IMR-90 (cell line): Measurements from ENCODE around the gene SRSF2. TPM values are rescaled to one million over a fixed set of nuclear protein-coding genes. Genes with fewer than 3 reads are reported as not detected.
A peak's percentile ranks its signal among the peaks of the same experiment; 100 is the strongest.

ENCODE experiments used
- ATAC-seq: fragments of 200-7000 bp; cut with Tn5 transposase; 2 replicates; pipeline ENCODE4 v1.9.1; 2020; ENCODE audit warnings: low read depth, mild to moderate bottlenecking, moderate library complexity
- BruUV-seq: library from RNA; stranded (reverse); fragments of 400-500 nt; replicated peaks from 2 replicates; lab custom pipeline; 2021; lab: Mats Ljungman, UMichigan
- CTCF ChIA-PET: fragments of 300-600 bp; formaldehyde crosslinking; extraction: SDS; loops from one replicate; lab custom pipeline; 2021; ENCODE audit warnings: antibody characterized with exemption; lab: Yijun Ruan, JAX
- POLR2A ChIA-PET: fragments of 300-600 bp; sonication (Branson Sonifier 250); formaldehyde crosslinking; loops from one replicate; lab custom pipeline; 2022; ENCODE audit warnings: antibody characterized with exemption; ENCODE audit not compliant: unreplicated experiment; lab: Charles Lee
- DNase-seq: peaks from one replicate; pipeline ENCODE4 v3.0.0; 2013
- H2AFZ ChIP-seq: replicated peaks from 2 replicates; pipeline ENCODE3; 2013; ENCODE audit warnings: low read length, mild to moderate bottlenecking; ENCODE audit not compliant: poor library complexity
- H2AK5ac ChIP-seq: 2 replicates; pipeline ENCODE4 v1.6.1; 2013; ENCODE audit warnings: low read depth, low read length, inconsistent platforms
- H2AK9ac ChIP-seq: replicated peaks from 2 replicates; pipeline ENCODE3; 2013; ENCODE audit warnings: mild to moderate bottlenecking, low read depth, low read length, moderate library complexity; ENCODE audit not compliant: poor library complexity
- H2BK120ac ChIP-seq: 2 replicates; pipeline ENCODE4 v1.6.1; 2013; ENCODE audit warnings: low read depth, low read length, inconsistent platforms
- H2BK15ac ChIP-seq: 3 replicates; pipeline ENCODE4 v1.6.1; 2013; ENCODE audit warnings: low read depth, low read length, inconsistent platforms
- H2BK20ac ChIP-seq: 2 replicates; pipeline ENCODE4 v1.6.1; 2013; ENCODE audit warnings: low read depth, mild to moderate bottlenecking, inconsistent platforms, low read length, moderate library complexity
- H2BK5ac ChIP-seq: 2 replicates; pipeline ENCODE4 v1.6.1; 2013; ENCODE audit warnings: mild to moderate bottlenecking, low read depth, low read length, inconsistent platforms; ENCODE audit not compliant: poor library complexity, severe bottlenecking
- H3K14ac ChIP-seq: replicated peaks from 2 replicates; pipeline ENCODE4 v1.6.1; 2013; ENCODE audit warnings: low read depth, low read length, inconsistent platforms
- H3K18ac ChIP-seq: 2 replicates; pipeline ENCODE4 v1.6.1; 2013; ENCODE audit warnings: low read depth, low read length, control low read depth
- H3K23ac ChIP-seq: 2 replicates; pipeline ENCODE4 v1.6.1; 2013; ENCODE audit warnings: low read depth, low read length, inconsistent platforms
- H3K27ac ChIP-seq: 2 replicates; pipeline ENCODE4 v1.5.1; 2013; ENCODE audit warnings: mild to moderate bottlenecking, control low read depth, low read length; ENCODE audit not compliant: insufficient read depth
- H3K27me3 ChIP-seq: 2 replicates; pipeline ENCODE4 v1.6.1; 2013; ENCODE audit warnings: low read length; ENCODE audit not compliant: control insufficient read depth, insufficient read depth
- H3K36me3 ChIP-seq: 2 replicates; pipeline ENCODE4 v1.6.1; 2013; ENCODE audit warnings: low read length, mixed read lengths; ENCODE audit not compliant: control insufficient read depth, insufficient read depth
- H3K4ac ChIP-seq: 2 replicates; pipeline ENCODE4 v1.6.1; 2013; ENCODE audit warnings: low read depth, low read length, inconsistent platforms
- H3K4me1 ChIP-seq: 2 replicates; pipeline ENCODE4 v1.6.1; 2013; ENCODE audit warnings: low read length, mixed read lengths; ENCODE audit not compliant: control insufficient read depth, insufficient read depth
- H3K4me2 ChIP-seq: 2 replicates; pipeline ENCODE4 v1.6.1; 2013; ENCODE audit warnings: low read depth, mild to moderate bottlenecking, control low read depth, low read length, moderate library complexity
- H3K4me3 ChIP-seq: 2 replicates; pipeline ENCODE4 v1.5.1; 2013; ENCODE audit warnings: low read depth, mild to moderate bottlenecking, control low read depth, low read length, moderate library complexity; ENCODE audit not compliant: insufficient read depth
- H3K56ac ChIP-seq: 2 replicates; pipeline ENCODE4 v1.6.1; 2013; ENCODE audit warnings: low read length, inconsistent platforms; ENCODE audit not compliant: insufficient read depth; ENCODE audit errors: extremely low read depth
- H3K79me1 ChIP-seq, 2 experiments: 2 replicates each; pipeline ENCODE4 v1.6.1; 2013; ENCODE audit warnings: low read length in 2 of 2, inconsistent platforms in 1 of 2, low read depth in 1 of 2
- H3K9ac ChIP-seq: 2 replicates; pipeline ENCODE4 v1.6.1; 2013; ENCODE audit warnings: low read depth, low read length, control low read depth
- H3K9me1 ChIP-seq: 2 replicates; pipeline ENCODE4 v1.6.1; 2013; ENCODE audit warnings: low read length, inconsistent platforms; ENCODE audit not compliant: insufficient read depth
- H3K9me3 ChIP-seq: 2 replicates; pipeline ENCODE4 v1.6.1; 2013; ENCODE audit warnings: low read length; ENCODE audit not compliant: control insufficient read depth, insufficient read depth
- H4K20me1 ChIP-seq: 2 replicates; pipeline ENCODE4 v1.6.1; 2013; ENCODE audit warnings: low read length, inconsistent platforms; ENCODE audit not compliant: insufficient read depth
- H4K5ac ChIP-seq: 2 replicates; pipeline ENCODE4 v1.6.1; 2013; ENCODE audit warnings: mild to moderate bottlenecking, low read depth, low read length, control low read depth
- H4K8ac ChIP-seq, 2 experiments: 2 replicates each; pipeline ENCODE4 v1.6.1; 2013; ENCODE audit warnings: low read depth in 2 of 2, low read length in 2 of 2, control low read depth in 1 of 2, inconsistent platforms in 1 of 2
- H4K91ac ChIP-seq: 2 replicates; pipeline ENCODE4 v1.6.1; 2013; ENCODE audit warnings: low read depth, low read length, inconsistent platforms; ENCODE audit not compliant: insufficient read depth
- BHLHE40 ChIP-seq: fragments of 150-350 bp; IDR thresholded peaks from 2 replicates; pipeline ENCODE4 v1.6.1; 2016; ENCODE audit warnings: mild to moderate bottlenecking, low read depth, low read length
- CHD1 ChIP-seq: IDR thresholded peaks from 2 replicates; pipeline ENCODE4 v1.6.1; 2012; ENCODE audit warnings: low read depth, low read length, improper control_type of control experiment
- CTCF ChIP-seq: conservative IDR thresholded peaks from 2 replicates; pipeline ENCODE4 v1.5.1; 2012; ENCODE audit warnings: mild to moderate bottlenecking, low read depth, low read length, improper control_type of control experiment
- ELK1 ChIP-seq: fragments of 150-350 bp; IDR thresholded peaks from 2 replicates; pipeline ENCODE4 v1.6.1; 2016; ENCODE audit warnings: low read depth, mild to moderate bottlenecking, low read length, moderate library complexity, borderline replicate concordance
- FOS ChIP-seq: fragments of 150-350 bp; IDR thresholded peaks from 2 replicates; pipeline ENCODE4 v1.6.1; 2016; ENCODE audit warnings: low read depth, low read length
- MAFK ChIP-seq: IDR thresholded peaks from 2 replicates; pipeline ENCODE4 v1.6.1; 2012; ENCODE audit warnings: low read depth, low read length, improper control_type of control experiment
- MAZ ChIP-seq: IDR thresholded peaks from 2 replicates; pipeline ENCODE4 v1.6.1; 2012; ENCODE audit warnings: low read depth, mild to moderate bottlenecking, low read length, improper control_type of control experiment, moderate library complexity, borderline replicate concordance
- MXI1 ChIP-seq: IDR thresholded peaks from 2 replicates; pipeline ENCODE4 v1.6.1; 2012; ENCODE audit warnings: low read depth, mild to moderate bottlenecking, low read length, moderate library complexity, borderline replicate concordance
- POLR2A ChIP-seq: IDR thresholded peaks from 2 replicates; pipeline ENCODE4 v1.6.1; 2012; ENCODE audit warnings: mild to moderate bottlenecking, low read depth, low read length
- RAD21 ChIP-seq: IDR thresholded peaks from 2 replicates; pipeline ENCODE4 v1.6.1; 2012; ENCODE audit warnings: low read length, improper control_type of control experiment
- RFX5 ChIP-seq: IDR thresholded peaks from 2 replicates; pipeline ENCODE4 v1.8.0; 2012; ENCODE audit warnings: low read depth, mild to moderate bottlenecking, low read length, moderate library complexity
- SMC3 ChIP-seq: fragments of 150-350 bp; IDR thresholded peaks from 2 replicates; pipeline ENCODE4 v1.6.1; 2016; ENCODE audit warnings: low read depth, mild to moderate bottlenecking, antibody characterized with exemption, low read length, moderate library complexity
- USF2 ChIP-seq: fragments of 150-350 bp; IDR thresholded peaks from 2 replicates; pipeline ENCODE4 v1.6.1; 2017; ENCODE audit warnings: mild to moderate bottlenecking, antibody characterized with exemption, low read length, low read depth
- WGBS, 2 experiments: methylation state at CpG; one replicate each; pipeline versions ENCODE4 v1.1.5 to v1.1.7; 2013; ENCODE audit warnings: missing lambda C conversion rate in 2 of 2; ENCODE audit not compliant: insufficient read length in 1 of 2; ENCODE audit errors: extremely low coverage in 2 of 2; 5-methylcytosine and 5-hydroxymethylcytosine counted together
- dilution Hi-C: fragments of 300-500 bp; cut with HindIII; formaldehyde crosslinking; loops from one replicate; pipeline ENCODE4 v1.14.3; 2018; ENCODE audit warnings: low sequenced_read_pairs; ENCODE audit not compliant: unreplicated experiment
- in situ Hi-C: fragments of 300-500 bp; cut with MboI; formaldehyde crosslinking; loops from 3 replicates; pipeline ENCODE4 v1.14.3; 2019; ENCODE audit warnings: low sequenced_read_pairs, inconsistent platforms, mixed read lengths
- intact Hi-C: fragments of 100-400 bp; cut with micrococcal nuclease; formaldehyde crosslinking; loops from 2 replicates; pipeline ENCODE4 v1.10.0; 2022
- polyA plus RNA-seq, 3 experiments: library from polyadenylated mRNA; depleted of rRNA; stranded (reverse); fragments of >200 nt; gene quantifications; 2 replicates each; pipeline ENCODE4 v1.2.3, GENCODE V29; 2012; ENCODE audit warnings: low replicate concordance in 1 of 3
- total RNA-seq: library from RNA; depleted of rRNA; stranded (reverse); fragments of >200 nt; gene quantifications from 2 replicates; pipeline ENCODE4 v1.2.3, GENCODE V29; 2012

SRSF2 gene
- total and polyA plus RNA-seq, 2 of the 4 experiments (the other 2 are of a cell fraction): 98.0 to 296 TPM

- Histone ChIP-seq H2AK9ac (peak within 1 kb of the TSS; percentile 99), H2AK5ac (peak within 1 kb of the TSS; percentile 100), H2AFZ (peak within 1 kb of the TSS; percentile 92), H4K5ac (peak within 1 kb of the TSS; percentile 68), H3K4me2 (peak within 1 kb of the TSS; percentile 71), H3K9me3 (no peaks in the 10 kb centered on the region), H4K91ac (peak within 1 kb of the TSS; percentile 95), H3K14ac (peak within 1 kb of the TSS; percentile 95), H3K4ac (peak within 1 kb of the TSS; percentile 97), H4K8ac (peak within 1 kb of the TSS; percentile 78 to 96), H3K27ac (peak within 1 kb of the TSS; percentile 95), H2BK5ac (peak within 1 kb of the TSS; percentile 90), H3K56ac (peak within 1 kb of the TSS; percentile 91), H3K18ac (peak within 1 kb of the TSS; percentile 66), H3K9me1 (no peaks in the 10 kb centered on the region), H3K9ac (peak within 1 kb of the TSS; percentile 96), H3K4me1 (peaks cover 1% of the 10 kb centered on the region; the same call in 1 of the 2 replicates), H3K79me1 (peaks cover 16 to 24% of the 10 kb centered on the region in 2 experiments), H3K36me3 (peaks cover 21% of the 10 kb centered on the region), H4K20me1 (peaks cover 33% of the 10 kb centered on the region), H3K23ac (peak within 1 kb of the TSS; percentile 97), H2BK20ac (peak within 1 kb of the TSS; percentile 52; the same call in 1 of the 2 replicates), H2BK15ac (peak within 1 kb of the TSS; percentile 81; the same call in 1 of the 3 replicates), H3K4me3 (peak within 1 kb of the TSS; percentile 89), H2BK120ac (peak within 1 kb of the TSS; percentile 88), H3K27me3 (no peaks in the 10 kb centered on the region)
- ChIA-PET POLR2A (interaction anchor here (0.5 kb wide), 2 partner anchors 26 to 1696 kb away, joined by 3 to 4 read pairs; no protein-coding TSS in a partner anchor), CTCF (no interaction called here)
- 1% methylated on average over 48 of the region's 57 CpGs; no CpG with 5 or more reads in 1 of the 2 experiments for WGBS, 2 experiments
- in situ Hi-C loops (no loop called here), intact Hi-C loops (loop anchor here (5.0 kb wide), 1 partner anchor 319 kb away; no protein-coding TSS in a partner anchor), dilution Hi-C loops (no loop called here)
- DNase-seq (peak; percentile 94), ATAC-seq (peak; percentile 65)
- TSS peak; percentile 85 for BruUV-seq
- peak; percentile 96 for TF ChIP-seq USF2
- no peak; the same call in 1 of the 2 replicates for TF ChIP-seq MAZ
- TF ChIP-seq SMC3: peak; percentile 3; the same call in 1 of the 2 replicates
- no peak for TF ChIP-seq RFX5
- TF ChIP-seq RAD21: no peak
- TF ChIP-seq CHD1: no peak
- TF ChIP-seq CTCF: no peak
- peak; percentile 91 for TF ChIP-seq BHLHE40
- TF ChIP-seq FOS: peak; percentile 87
- TF ChIP-seq ELK1: no peak
- peak; percentile 49; the same call in 1 of the 2 replicates for TF ChIP-seq MXI1
- peak; percentile 74 for TF ChIP-seq POLR2A
- no peak for TF ChIP-seq MAFK
These were observed 741 bp upstream of the SRSF2 start, which contains the start of gene MFSD11 for GRCh38 chr17:76737676-76738467. TSS of gene MFSD11 (plus strand) at chr17:76738119. CDS start at chr17:76738353, 234 bp downstream.
